ENCODE data around the gene ATL2. TPM values are rescaled to one million over a fixed set of nuclear protein-coding genes. Genes with fewer than 3 reads are reported as not detected.

ATL2 gene
- total RNA-seq, 2 donors from 2014 or later: 125 to 139 TPM

GRCh38 chr2:38381381-38382143 is 4.5 kb upstream of the ATL2 start:
- DNase-seq: no peak
- Histone ChIP-seq H3K9ac (ENCODE audit: extremely low read depth, low read length, poor library complexity, severe bottlenecking) (no peak overlapping the region), H3K4me3 (ENCODE audit: low read length) (no peak overlapping the region), H3K36me3 (ENCODE audit: control insufficient read depth, insufficient read depth, low read length) (no peaks in the 10 kb centered on the region), H3K27me3 (ENCODE audit: control insufficient read depth, insufficient read depth, low read length, poor library complexity, severe bottlenecking) (no peaks in the 10 kb centered on the region), H3K4me1 (ENCODE audit: control insufficient read depth, insufficient read depth, low read length) (peaks cover 6% of the 10 kb centered on the region), H3K9me3 (ENCODE audit: control insufficient read depth, low read length) (no peaks in the 10 kb centered on the region), H3K27ac (ENCODE audit: low read depth, low read length) (no peak overlapping the region)
- Mint-ChIP-seq H3K36me3 (ENCODE audit: low read depth) (no peaks in the 10 kb centered on the region), H3K4me1 (peaks cover 28% of the 10 kb centered on the region), H3K27ac (no peak overlapping the region), H3K9me3 (no peaks in the 10 kb centered on the region), H3K4me3 (no peak overlapping the region), H3K27me3 (ENCODE audit: insufficient read depth) (peaks cover 2% of the 10 kb centered on the region)
- TF ChIP-seq CTCF (conservative IDR thresholded peaks at IDR 0.05): no peak
- WGBS, 2 experiments (ENCODE audit: insufficient coverage in 1 of 2, insufficient read length in 1 of 2): 88 to 95% methylated on average over 6 of the region's 6 CpGs

- DNase-seq: no peak
- Histone ChIP-seq H3K27me3 (ENCODE audit: control insufficient read depth, insufficient read depth, low read length, poor library complexity, severe bottlenecking) (no peaks in the 10 kb centered on the region), H3K4me1 (ENCODE audit: control insufficient read depth, insufficient read depth, low read length) (peaks cover 6% of the 10 kb centered on the region), H3K9ac (ENCODE audit: extremely low read depth, low read length, poor library complexity, severe bottlenecking) (no peak overlapping the region), H3K9me3 (ENCODE audit: control insufficient read depth, low read length) (no peaks in the 10 kb centered on the region), H3K27ac (ENCODE audit: low read depth, low read length) (no peak overlapping the region), H3K36me3 (ENCODE audit: control insufficient read depth, insufficient read depth, low read length) (no peaks in the 10 kb centered on the region), H3K4me3 (ENCODE audit: low read length) (no peak overlapping the region)
- H3K9me3 Mint-ChIP-seq: no peaks in the 10 kb centered on the region
- WGBS, 2 experiments (ENCODE audit: insufficient coverage in 1 of 2, insufficient read length in 1 of 2): 78 to 88% methylated on average over 10 of the region's 10 CpGs
- no peaks in the 10 kb centered on the region for H3K36me3 Mint-ChIP-seq (ENCODE audit: low read depth)
- peaks cover 2% of the 10 kb centered on the region for H3K27me3 Mint-ChIP-seq (ENCODE audit: insufficient read depth)
- TF ChIP-seq CTCF (conservative IDR thresholded peaks at IDR 0.05): no peak
- no peak overlapping the region for H3K4me3 Mint-ChIP-seq
- H3K4me1 Mint-ChIP-seq: peaks cover 31% of the 10 kb centered on the region
- peak overlapping the region; percentile 4 for H3K27ac Mint-ChIP-seq
Measured at GRCh38 chr2:38380397-38381130, 3.5 kb upstream of the ATL2 start.

DNA sequence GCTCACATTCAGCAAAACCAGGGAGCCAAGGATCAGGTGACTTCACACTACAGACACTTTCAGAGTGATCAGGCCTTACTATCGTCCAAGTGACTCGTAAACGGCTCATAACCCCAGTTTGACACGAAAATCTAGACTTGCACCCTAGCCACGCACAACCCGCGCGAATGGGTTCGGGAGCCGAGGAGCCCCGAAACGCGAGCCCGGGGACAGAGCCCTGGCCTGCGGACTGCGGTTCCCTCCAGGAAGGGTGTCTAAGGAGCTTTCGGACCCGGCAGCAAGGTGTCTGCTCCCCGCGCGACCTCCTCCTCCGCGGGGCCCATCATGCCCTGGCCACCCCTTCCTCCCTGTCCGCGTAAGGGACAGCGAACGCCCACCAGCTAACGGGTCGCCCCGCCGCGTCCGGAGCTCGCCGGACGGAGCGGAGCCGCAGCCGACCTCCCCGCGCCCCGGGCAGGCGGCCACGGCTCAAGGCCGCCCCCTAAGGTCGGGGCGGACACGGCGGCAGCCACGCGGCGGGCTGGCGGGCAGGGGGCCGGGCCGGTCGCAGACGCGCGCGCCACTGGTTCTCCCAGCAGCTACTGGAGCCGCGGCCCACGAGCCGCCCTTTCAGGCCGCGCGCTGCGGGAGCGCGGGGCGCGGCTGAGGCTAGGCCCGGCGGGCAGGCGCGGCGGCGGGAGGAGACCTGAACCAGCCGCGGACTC is 575 bp downstream of the ATL2 start:
- WGBS, 2 experiments (ENCODE audit: insufficient coverage in 1 of 2, insufficient read length in 1 of 2): 0% methylated on average over 22 to 80 of the region's 80 CpGs

More for the DNA sequence above, 575 bp downstream of the ATL2 start:
- Mint-ChIP-seq H3K27ac (peak overlapping the region; percentile 93), H3K4me1 (peaks cover 53% of the 10 kb centered on the region), H3K9me3 (no peaks in the 10 kb centered on the region), H3K27me3 (ENCODE audit: insufficient read depth) (no peaks in the 10 kb centered on the region), H3K36me3 (ENCODE audit: low read depth) (peaks cover 8% of the 10 kb centered on the region), H3K4me3 (peak overlapping the region; percentile 93)
- Histone ChIP-seq H3K4me3 (ENCODE audit: low read length) (peak overlapping the region; percentile 98), H3K27me3 (ENCODE audit: control insufficient read depth, insufficient read depth, low read length, poor library complexity, severe bottlenecking) (no peaks in the 10 kb centered on the region), H3K9ac (ENCODE audit: extremely low read depth, low read length, poor library complexity, severe bottlenecking) (peak overlapping the region; percentile 93), H3K36me3 (ENCODE audit: control insufficient read depth, insufficient read depth, low read length) (peaks cover 20% of the 10 kb centered on the region), H3K4me1 (ENCODE audit: control insufficient read depth, insufficient read depth, low read length) (peaks cover 6% of the 10 kb centered on the region), H3K27ac (ENCODE audit: low read depth, low read length) (peak overlapping the region; percentile 93), H3K9me3 (ENCODE audit: control insufficient read depth, low read length) (no peaks in the 10 kb centered on the region)
- peak; percentile 69 for TF ChIP-seq CTCF (conservative IDR thresholded peaks at IDR 0.05)
- peak; percentile 83 for DNase-seq
